ENCODE data around the gene GGA1. TPM values are rescaled to one million over a fixed set of nuclear protein-coding genes. Genes with fewer than 3 reads are reported as not detected.
A peak's percentile ranks its signal among the peaks of the same experiment; 100 is the strongest.

Gene GGA1
- total RNA-seq, 4 donors from 2014 or later, result 30.3 to 44.7 (median 40.9) TPM

- H3K4me1 ChIP-seq, result peaks cover 38 to 48% (median 43%) of the 10 kb centered on the region in 4 donors
- DNase-seq (ENCODE audit: extremely low spot score), result no peak
- no peak overlapping the region for H3K4me3 ChIP-seq
- H3K27me3 ChIP-seq, result no peaks in the 10 kb centered on the region
- H3K36me3 ChIP-seq, result peaks cover 0 to 54% (median 41%) of the 10 kb centered on the region in 4 donors
- intact Hi-C loops (cut with DNase I), result no loop called here
- 89% methylated on average over 17 of the region's 19 CpGs for WGBS
- H3K9me3 ChIP-seq, result no peaks in the 10 kb centered on the region
- TF ChIP-seq, protein P1, sequence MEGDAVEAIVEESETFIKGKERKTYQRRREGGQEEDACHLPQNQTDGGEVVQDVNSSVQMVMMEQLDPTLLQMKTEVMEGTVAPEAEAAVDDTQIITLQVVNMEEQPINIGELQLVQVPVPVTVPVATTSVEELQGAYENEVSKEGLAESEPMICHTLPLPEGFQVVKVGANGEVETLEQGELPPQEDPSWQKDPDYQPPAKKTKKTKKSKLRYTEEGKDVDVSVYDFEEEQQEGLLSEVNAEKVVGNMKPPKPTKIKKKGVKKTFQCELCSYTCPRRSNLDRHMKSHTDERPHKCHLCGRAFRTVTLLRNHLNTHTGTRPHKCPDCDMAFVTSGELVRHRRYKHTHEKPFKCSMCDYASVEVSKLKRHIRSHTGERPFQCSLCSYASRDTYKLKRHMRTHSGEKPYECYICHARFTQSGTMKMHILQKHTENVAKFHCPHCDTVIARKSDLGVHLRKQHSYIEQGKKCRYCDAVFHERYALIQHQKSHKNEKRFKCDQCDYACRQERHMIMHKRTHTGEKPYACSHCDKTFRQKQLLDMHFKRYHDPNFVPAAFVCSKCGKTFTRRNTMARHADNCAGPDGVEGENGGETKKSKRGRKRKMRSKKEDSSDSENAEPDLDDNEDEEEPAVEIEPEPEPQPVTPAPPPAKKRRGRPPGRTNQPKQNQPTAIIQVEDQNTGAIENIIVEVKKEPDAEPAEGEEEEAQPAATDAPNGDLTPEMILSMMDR (IDR thresholded peaks at IDR 0.05), result no peak
- TF ChIP-seq POLR2A (IDR thresholded peaks at IDR 0.05; ENCODE audit: low read depth) (no peak), POLR2AphosphoS5 (IDR thresholded peaks at IDR 0.05) (no peak), EP300 (IDR thresholded peaks at IDR 0.05) (no peak)
- peak overlapping the region in 1 of 4 donors; percentile 81 for H3K27ac ChIP-seq (replicated peaks in 1 of 4)
These were observed 23.0 kb downstream of the GGA1 start for GRCh38 chr22:37631448-37632173.

GRCh38 chr22:37632174-37633088 is 23.8 kb downstream of the GGA1 start:
- intact Hi-C loops (cut with DNase I), result no loop called here
- no peak for DNase-seq (ENCODE audit: extremely low spot score)
- Histone ChIP-seq H3K9me3 (no peaks in the 10 kb centered on the region), H3K36me3 (peaks cover 0 to 52% (median 41%) of the 10 kb centered on the region in 4 donors), H3K4me3 (no peak overlapping the region), H3K27me3 (no peaks in the 10 kb centered on the region), H3K4me1 (peaks cover 30 to 40% (median 34%) of the 10 kb centered on the region in 4 donors), H3K27ac (replicated peaks in 1 of 4) (peak overlapping the region; percentile 53 to 85 (median 76))
- 80% methylated on average over 1 of the region's 14 CpGs for whole genome bisulfite sequencing
- no peak for TF ChIP-seq POLR2A (IDR thresholded peaks at IDR 0.05; ENCODE audit: low read depth)

GRCh38 chr22:37633089-37633624 is 24.5 kb downstream of the GGA1 start:
- WGBS, result 24% methylated on average over 5 of the region's 11 CpGs
- TF ChIP-seq POLR2AphosphoS5 (IDR thresholded peaks at IDR 0.05) (no peak), EP300 (IDR thresholded peaks at IDR 0.05) (no peak), POLR2A (IDR thresholded peaks at IDR 0.05; ENCODE audit: low read depth) (no peak)
- TF ChIP-seq, protein P1 (IDR thresholded peaks at IDR 0.05), result no peak
- intact Hi-C loops (cut with DNase I), result no loop called here

GRCh38 chr22:37633625-37634416 is 25.2 kb downstream of the GGA1 start:
- 10% methylated on average over 11 of the region's 24 CpGs for WGBS
- Histone ChIP-seq H3K27ac (replicated peaks in 1 of 4) (peak overlapping the region; percentile 53 to 85 (median 76)), H3K4me3 (peak overlapping the region; percentile 20 to 46 (median 27)), H3K27me3 (peaks cover 0 to 1% (median 0%) of the 10 kb centered on the region in 4 donors), H3K36me3 (peaks cover 0 to 41% (median 38%) of the 10 kb centered on the region in 4 donors), H3K4me1 (peaks cover 34 to 42% (median 37%) of the 10 kb centered on the region in 4 donors), H3K9me3 (no peaks in the 10 kb centered on the region)
- intact Hi-C loops (cut with DNase I), result no loop called here
- TF ChIP-seq, protein P1 (IDR thresholded peaks at IDR 0.05), result peak in 1 of 3 experiments; percentile 25
- TF ChIP-seq EP300 (IDR thresholded peaks at IDR 0.05) (no peak), POLR2AphosphoS5 (IDR thresholded peaks at IDR 0.05) (peak; percentile 4 to 29), POLR2A (IDR thresholded peaks at IDR 0.05; ENCODE audit: low read depth) (no peak)
- DNase-seq (ENCODE audit: extremely low spot score), result peak; percentile 94

More at GRCh38 chr22:37633089-37633624, 24.5 kb downstream of the GGA1 start:
- H3K36me3 ChIP-seq, result peaks cover 0 to 47% (median 41%) of the 10 kb centered on the region in 4 donors
- H3K27me3 ChIP-seq, result no peaks in the 10 kb centered on the region
- H3K4me3 ChIP-seq, result peak overlapping the region; percentile 20 to 46 (median 27)
- H3K27ac ChIP-seq (replicated peaks in 1 of 4), result peak overlapping the region; percentile 53 to 85 (median 76)
- H3K9me3 ChIP-seq, result no peaks in the 10 kb centered on the region
- H3K4me1 ChIP-seq, result peaks cover 28 to 36% (median 32%) of the 10 kb centered on the region in 4 donors
- no peak for DNase-seq (ENCODE audit: extremely low spot score)
